ENCODE data around the gene PCK2.

The PCK2 gene

DNA sequence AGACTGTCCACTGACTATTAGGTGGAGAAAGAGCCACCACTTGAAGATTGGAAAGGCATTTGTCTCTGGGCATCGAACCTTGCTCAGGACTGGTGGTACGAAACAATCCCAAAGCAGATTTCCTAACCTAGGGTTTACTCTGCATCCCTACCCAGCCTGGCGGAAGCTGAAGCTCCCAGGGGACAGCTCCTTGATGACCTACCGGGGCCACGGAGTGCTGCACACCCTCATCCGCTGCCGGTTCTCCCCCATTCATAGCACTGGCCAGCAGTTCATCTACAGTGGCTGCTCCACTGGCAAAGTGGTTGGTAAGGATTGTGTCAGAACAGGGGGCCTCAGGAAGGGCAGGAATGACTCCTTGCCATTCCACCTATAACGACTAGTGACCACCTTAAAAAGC is 27.1 kb downstream of the PCK2 start:
- DNase-seq: no peak

DNA sequence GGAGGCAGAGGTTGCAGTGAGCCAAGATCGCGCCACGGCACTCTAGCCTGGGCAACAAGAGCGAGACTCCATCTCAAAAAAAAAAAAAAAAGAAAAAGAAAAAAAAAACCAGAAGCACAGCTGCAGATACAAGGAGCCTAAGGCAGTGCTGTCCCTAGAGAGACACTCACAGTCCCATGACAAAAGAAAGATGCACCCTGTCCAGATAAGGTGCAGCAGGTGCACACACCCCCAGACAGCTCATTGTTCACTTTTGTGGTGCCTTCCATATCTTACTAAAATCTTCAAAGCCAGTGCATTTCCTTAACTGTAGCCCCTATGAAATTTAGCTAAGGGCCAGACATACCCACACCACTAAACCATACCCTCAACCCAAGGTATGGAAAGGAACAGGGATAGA is 28.3 kb downstream of the PCK2 start:
- no peak for DNase-seq

DNA sequence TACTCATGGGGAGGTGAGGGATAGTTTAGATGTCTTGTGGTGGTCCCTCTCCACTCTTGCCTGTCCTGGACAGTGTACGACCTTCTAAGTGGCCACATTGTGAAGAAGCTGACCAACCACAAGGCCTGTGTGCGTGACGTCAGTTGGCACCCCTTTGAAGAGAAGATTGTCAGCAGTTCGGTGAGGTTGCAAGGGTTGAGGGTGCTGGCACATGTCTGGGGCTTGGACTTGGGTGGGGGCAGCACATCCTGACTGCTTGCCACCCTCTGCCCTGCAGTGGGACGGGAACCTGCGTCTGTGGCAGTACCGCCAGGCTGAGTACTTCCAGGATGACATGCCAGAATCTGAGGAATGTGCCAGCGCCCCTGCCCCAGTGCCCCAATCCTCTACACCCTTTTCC is 28.8 kb downstream of the PCK2 start:
- no peak for DNase-seq

DNA sequence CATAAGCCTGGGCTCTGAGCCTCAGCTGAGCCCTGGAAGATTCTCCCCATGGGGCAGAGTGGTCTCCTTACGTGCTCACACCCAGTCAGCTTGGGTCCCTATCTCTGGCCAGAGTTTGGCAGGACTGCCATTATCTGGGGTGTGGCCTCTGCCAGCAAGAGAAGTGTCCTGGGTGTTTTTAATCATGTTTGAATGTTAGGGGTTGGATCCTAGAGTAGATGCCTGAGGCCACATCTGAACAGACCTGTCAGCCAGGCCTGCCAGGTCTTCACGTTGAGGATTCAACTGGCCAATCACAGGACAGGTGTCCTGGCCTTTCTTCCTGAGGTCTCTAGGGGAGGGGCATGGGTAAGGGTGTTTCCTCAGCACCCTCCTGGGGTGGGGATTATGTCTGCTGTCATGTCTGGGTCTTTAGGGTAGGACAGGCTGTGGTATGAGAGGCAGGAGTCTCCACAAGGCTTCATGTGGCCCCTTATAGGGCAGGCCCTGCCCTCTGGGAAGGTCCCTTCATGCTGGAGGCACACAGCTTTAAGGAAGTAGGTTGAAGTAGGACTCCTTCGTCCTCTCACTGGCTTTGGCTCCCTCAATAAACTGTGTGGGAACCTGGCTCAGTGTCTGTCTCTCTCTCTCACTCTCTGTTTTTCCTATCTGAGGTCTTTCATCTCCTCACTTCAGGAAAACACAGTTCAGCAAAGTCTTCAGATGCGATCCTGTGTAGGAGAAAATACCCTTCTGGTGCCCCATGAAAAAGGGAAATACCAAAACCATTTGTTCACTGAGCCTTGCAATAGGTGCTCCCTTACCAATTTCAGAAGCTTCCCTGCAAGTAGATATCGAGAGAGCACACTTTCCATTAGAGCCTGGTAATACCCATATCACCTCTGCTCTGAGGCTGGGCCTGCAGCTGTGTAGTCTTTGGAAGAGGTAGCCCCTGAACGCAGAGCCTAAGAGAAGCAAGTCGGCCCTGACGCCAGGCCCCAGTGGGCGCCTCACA is 29.6 kb downstream of the PCK2 start:
- no peak for DNase-seq

DNA sequence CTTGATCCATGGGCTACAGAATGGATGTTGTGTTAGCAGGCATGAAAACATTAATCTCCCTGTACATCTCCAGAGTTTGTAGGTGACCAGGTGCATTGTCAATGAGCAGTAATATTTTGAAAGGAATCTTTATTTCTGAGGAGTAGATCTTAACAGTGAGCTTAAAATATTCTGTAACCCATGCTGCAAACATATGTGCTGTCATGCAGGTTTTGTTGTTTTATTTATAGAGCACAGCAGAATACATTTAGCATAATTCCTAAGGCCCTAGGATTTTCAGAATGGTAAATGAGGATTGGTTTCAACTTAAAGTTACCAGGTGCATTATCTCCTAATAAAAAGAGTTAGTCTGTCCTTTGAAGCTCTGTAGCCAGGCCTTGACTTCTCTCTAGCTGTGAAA is 32.8 kb downstream of the PCK2 start:
- DNase-seq: no peak

DNA sequence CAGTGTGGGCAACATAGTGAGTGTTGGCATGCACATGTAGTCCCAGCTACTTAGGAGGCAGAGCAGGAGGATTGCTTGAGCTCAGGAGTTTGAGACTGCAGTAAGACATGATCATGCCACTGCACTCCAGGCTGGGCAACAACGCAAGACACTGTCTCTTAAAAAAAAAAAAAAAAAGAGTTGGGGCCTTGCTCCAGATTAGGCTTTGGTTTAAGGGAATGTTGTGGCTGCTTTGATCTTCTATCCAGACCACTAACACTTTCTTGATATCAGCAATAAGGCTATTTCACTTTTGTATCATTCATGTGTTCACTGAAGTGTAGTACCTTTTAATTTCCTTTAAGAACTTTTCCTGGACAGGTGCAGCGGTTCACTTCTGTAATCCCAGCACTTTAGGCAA is 33.6 kb downstream of the PCK2 start:
- no peak for DNase-seq

DNA sequence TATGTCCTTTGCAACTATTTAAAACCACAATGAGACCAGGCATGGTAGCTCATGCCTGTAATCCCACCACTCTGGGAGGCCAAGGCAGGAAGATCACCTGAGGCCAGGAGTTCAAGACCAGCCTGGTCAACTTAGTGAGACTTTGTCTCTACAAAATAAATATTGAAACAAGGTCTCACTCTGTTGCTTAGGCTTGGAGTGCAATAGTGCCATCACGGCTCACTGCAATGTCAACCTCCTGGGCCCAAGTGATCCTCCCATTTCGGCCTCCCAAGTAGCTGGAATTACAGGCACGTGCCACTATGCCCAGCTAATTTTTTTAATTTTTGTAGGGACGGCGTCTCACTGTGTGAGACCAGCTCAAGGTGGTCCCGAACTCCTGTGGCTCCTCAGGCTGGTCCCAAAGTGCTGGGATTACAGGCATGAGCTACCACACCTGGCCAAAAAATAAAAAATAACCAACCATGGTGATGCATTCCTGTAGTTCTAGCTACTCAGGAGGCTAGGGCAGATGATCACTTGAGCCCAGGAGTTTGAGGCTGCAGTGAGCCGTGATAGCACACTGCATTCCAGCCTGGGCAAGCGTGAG is 35.4 kb downstream of the PCK2 start:
- no peak for DNase-seq

DNA sequence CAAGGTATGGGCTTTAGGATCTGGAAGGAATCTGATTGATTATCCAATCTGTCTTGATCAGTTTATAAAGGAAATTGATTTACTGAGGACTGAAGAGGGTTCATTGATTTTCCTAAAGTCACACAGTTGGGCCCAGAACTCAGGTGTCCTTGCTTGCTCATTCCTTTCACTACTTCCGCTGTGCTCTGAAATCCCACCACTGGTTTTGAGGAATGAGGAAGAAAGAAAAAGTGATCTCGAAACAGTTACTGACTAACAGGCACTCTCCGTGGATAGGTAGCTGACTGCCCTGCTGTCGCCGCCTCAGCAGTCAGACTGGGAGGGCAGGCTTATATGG is 36.2 kb downstream of the PCK2 start, which contains the start of gene FITM1:
TSS of gene FITM1 (plus strand) at position 280 of the 337 bp plus-strand sequence. CDS start 905 bp downstream, outside the sequence.
- DNase-seq: no peak

DNA sequence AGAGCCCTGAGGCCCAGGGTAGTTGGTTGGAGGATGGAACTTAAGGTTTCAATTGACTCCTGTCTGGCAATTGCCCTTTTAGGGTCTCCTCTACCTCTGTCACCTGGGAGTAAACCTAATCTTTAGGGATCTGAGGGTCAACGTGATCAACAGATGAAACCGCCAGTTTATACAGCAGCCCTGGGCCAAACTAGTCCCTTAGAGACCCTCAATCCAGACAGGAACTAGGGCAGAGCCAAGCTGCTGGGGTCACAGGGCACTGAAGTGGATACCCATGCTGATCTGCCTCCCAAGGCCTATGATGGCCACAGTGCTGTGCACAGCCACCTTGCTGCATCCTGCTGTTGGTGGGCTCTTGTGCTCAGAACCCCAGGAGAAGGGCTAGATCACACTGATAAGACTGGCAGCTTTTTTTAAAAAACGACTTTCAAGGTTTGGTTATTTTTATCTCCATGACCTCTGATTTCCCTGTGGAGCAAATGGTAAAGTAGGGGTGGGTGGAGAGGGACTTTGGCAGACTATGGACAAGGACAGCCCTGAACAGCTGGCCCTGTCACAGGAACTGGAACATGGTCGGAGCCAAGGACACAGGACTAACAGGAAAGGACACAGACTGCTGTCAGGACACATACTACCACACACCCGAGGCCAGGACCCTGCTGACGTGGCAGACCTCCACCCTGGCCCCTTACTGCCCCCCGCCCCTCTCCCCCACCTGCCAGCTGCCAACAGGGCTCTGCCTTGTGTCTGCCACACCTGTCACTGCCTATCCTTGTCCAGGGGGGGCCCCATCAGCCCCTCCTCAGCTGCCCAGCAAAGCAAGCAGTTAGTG is 36.8 kb downstream of the PCK2 start:
- DNase-seq: no peak

DNA sequence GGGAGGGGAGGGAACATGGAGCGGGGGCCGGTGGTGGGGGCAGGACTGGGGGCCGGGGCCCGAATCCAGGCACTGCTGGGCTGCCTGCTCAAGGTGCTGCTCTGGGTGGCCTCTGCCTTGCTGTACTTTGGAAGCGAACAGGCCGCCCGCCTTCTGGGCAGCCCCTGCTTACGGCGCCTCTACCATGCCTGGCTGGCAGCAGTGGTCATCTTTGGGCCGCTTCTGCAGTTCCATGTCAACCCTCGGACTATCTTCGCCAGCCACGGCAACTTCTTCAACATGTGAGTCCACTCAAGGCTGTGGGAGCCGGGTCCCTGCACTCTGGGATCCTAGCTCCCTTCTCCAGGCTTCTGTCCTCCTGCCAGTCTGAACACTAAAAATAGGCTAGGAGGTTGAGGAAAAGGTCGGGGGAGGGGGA is 37.4 kb downstream of the PCK2 start:
- no peak for DNase-seq

DNA sequence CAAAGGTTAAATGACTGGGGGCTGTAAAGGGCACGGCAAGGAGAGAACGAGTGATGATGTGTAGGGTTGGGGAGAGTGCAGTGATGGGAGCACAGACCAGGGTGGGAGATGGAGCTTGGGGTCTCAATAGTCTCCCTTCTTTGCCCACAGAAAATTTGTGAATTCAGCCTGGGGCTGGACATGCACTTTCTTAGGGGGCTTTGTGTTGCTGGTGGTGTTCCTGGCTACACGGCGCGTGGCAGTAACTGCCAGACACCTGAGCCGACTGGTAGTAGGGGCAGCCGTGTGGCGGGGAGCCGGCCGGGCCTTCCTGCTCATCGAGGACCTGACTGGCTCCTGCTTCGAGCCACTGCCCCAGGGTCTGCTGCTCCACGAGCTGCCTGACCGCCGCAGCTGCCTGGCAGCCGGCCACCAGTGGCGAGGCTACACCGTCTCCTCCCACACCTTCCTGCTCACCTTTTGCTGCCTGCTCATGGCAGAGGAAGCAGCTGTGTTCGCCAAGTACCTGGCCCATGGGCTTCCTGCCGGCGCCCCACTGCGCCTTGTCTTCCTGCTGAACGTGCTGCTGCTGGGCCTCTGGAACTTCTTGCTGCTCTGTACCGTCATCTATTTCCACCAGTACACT is 38.1 kb downstream of the PCK2 start:
- DNase-seq: peak; percentile 85

DNA sequence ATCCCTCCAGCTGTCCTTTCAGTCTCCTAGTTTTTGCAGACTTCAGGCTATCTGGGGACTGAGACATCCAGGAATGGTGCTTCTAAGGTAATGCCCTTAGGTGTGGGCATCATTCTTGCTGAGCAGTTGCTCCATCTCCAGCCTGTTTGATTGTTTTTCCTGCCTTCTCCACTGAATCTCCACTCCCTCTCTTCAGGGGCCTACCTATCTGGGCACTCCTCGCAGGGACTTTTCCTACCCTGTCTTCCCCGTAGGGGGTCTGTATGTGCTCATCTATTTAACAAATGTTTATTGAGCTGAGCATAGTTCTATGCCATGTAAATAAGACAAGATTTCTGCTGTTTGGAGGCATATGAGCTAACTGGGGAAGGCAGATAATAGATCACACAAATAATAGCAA is 38.9 kb downstream of the PCK2 start:
- no peak for DNase-seq

DNA sequence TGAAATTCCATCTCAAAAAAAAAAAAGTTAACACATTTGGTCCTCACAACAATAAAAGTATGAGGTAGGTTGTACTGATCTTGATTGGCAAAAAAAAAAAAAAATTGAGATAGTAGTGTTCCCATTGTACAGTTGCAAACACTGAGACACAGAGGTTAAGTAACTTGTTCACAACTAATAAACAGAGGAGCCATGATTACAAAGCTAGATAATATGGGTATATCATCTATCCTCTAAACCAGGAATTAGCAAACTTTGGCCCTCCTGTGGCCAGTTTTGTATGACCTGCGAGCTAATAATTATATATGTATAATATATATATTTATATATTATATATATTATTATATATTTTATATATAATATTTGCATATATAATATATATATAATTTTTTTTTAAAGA is 39.6 kb downstream of the PCK2 start:
- DNase-seq: no peak

DNA sequence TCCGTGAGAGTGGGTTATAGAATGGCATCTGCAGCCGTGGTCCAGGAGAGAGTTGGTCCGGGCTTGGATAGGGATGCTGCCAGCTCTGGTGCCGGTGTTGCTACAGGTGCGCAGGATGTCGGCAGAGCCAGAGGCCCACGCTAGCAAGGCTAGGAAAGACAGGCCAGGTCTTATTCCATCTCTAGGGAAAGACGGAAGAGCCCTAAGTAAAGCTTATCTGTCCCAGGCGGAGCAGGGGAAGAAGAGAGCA is 41.4 kb downstream of the PCK2 start:
- no peak for DNase-seq

DNA sequence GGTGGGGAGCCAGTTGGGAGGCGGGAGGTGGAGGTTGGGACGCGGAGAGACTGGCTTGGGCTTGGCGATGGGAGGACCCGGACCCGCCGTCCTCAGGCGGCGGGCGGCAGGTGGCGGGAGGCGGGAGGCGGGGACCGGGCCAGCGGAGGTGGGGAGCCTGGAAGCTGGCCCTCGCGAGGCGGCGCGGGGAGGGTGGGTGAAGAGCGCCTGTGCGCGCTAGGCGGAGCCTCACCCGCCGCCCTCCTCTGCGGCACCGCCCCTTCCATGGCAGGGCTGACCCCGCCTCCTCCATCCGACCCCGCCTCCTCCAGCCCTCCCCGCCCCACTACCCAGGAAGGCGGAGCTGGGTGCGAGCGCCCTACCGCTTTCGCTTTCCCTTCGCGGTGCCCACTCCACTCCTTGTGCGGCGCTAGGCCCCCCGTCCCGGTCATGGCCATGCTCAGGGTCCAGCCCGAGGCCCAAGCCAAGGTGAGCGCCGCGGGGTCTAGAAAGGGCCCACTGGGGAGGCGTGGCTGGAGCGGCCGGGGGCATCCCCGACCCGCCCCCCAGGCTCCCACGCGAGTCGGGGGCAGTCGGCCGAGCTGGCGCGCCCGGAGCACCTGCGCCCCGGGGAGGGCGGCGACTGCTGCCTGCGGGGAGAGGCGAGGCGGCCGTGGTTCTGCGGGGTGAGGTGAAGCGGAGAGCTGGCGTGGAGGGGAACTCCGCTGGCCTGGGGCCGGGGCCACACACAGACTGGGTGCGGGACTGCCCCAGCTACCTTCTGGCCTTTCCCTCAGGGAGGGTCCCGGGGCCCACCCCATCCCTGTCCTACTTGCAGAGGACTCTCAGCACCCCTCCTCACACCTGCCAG is 41.9 kb downstream of the PCK2 start, which contains the start of gene PSME1:
TSS of gene PSME1 (plus strand) at position 361 of the 850 bp plus-strand sequence. CDS start at position 430, 69 bp downstream.
- DNase-seq: peak; percentile 95

DNA sequence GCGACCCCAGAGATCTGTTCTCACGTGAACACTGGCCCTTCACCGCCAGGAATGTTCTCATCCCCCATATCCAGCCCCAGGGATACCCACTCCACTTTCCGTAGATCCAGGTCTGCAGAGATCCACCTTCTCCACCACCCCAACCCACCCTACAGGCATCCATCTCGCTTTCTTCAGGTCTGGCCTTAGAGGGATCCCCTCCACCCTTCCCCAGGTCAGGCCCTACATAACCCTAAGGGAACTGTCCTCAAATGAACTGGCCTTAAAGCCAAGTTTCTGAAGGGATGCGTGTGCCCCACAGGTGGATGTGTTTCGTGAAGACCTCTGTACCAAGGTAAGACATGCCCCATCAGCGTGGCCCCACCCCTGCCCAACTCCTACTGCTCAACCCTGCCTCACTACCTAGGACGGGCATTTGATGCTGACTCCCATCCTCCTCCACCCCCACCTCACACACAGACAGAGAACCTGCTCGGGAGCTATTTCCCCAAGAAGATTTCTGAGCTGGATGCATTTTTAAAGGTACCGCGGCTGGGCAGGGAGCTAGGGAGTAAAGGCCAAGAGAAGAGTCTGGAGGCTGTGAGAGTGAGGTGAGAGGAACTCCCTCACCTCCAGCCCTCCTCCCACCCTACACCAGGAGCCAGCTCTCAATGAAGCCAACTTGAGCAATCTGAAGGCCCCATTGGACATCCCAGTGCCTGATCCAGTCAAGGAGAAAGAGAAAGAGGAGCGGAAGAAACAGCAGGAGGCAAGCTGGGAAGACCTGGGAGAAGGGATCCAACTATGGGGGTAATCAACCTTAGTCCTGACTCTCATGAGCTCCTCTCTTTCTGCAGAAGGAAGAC is 42.8 kb downstream of the PCK2 start:
- no peak for DNase-seq

DNA sequence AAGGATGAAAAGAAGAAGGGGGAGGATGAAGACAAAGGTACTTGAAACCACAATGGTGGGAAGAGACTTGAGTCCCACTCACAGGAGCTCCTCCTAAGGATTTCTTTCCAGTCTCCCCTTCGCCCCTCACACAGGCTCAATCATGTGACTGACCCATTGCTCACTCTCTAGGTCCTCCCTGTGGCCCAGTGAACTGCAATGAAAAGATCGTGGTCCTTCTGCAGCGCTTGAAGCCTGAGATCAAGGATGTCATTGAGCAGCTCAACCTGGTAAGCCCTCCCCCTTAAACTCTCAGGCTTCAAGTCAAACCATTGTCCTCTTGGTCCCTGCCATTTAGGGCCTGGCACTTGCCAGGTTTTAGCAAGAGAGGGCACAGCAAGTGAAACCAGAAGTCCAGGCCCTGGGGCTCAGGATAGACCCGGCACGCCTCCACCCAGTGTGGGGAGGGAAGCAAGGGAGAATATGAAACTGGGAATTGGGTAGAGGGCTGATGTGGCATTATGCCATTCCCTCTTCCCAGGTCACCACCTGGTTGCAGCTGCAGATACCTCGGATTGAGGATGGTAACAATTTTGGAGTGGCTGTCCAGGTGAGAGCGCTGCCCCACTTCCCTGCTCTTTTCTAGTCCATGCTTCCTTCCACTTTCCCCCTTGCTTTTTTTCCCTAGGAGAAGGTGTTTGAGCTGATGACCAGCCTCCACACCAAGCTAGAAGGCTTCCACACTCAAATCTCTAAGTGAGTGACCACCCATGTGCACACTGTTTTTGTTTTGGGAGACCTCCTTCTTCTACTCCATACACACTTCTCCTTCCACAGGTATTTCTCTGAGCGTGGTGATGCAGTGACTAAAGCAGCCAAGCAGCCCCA is 43.7 kb downstream of the PCK2 start:
- DNase-seq: no peak

DNA sequence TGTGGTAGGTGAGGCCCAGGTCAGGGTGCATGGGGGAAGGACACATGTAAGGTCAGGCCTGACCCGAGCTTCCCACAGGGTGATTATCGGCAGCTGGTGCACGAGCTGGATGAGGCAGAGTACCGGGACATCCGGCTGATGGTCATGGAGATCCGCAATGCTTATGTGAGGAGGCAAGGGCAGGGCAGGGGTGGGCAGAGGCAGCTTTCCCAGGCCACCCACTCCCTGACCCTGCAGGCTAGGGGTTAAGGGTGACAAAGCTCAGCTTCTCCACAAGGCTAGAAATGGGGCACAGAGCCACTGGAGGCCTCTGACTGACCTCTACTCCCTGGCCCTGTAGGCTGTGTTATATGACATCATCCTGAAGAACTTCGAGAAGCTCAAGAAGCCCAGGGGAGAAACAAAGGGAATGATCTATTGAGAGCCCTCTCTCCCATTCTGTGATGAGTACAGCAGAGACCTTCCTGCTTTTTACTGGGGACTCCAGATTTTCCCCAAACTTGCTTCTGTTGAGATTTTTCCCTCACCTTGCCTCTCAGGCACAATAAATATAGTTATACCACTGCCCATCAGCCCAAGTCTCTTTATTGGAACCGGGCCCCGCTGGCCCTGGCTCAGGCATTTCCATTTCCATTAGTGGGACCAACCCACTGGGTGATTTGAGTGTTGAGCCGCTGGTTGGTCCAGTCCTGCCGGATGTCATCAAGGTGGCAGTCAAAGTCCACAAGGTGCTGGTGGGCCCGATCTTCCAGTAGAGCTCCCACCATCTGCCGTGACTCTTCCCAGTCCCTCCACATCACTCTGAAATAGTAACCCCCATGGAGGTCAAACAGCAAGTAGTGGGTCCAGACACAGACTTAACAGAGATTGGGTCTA is 44.5 kb downstream of the PCK2 start:
- no peak for DNase-seq

DNA sequence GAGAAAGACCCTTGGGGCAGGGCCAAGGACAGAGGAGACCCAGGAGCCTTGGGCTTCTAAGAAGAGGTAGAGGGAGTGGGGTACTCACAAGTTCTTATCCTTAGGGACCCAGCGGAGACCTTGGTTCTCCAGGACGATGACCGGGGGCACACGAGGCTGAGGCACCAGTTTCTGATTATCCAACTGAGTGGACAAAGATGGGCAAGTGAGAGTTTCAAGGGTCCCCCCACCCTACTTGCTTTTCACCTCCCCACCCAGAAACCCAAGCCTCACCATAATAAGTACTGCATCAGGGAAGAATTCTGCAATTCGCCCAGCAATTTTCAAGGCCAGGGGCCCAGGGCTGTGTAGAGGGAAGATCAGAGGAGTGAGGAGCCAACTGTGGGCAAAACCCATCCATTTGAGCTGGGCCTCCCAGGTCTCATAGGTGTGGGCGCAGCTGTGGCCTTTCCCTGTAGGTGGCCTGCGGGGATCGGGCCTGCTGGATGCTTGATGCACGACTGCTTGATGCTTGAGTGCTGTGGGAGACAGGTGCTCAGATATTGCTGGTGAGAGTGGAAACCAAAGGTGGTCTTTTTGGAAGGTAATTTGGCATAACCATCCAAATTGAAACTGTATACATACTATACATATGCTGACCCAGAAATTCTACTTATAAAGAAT is 45.3 kb downstream of the PCK2 start:
- DNase-seq: no peak

Measured in COR-L47 (cell line).